Stomach (tissue), 4 donors: ENCODE results near the gene C17orf78.

Source experiments
- POLR2A ChIP-seq, 4 donors: fragments of 450-650 bp; IDR thresholded peaks; one replicate each; pipeline ENCODE4 v1.6.1; 2016; ENCODE audit warnings: antibody characterized with exemption in 4 of 4, control low read depth in 2 of 4, mild to moderate bottlenecking in 1 of 4, moderate library complexity in 1 of 4
- TF ChIP-seq, protein P1 (sequence below), 7 experiments: fragments of 450-650 bp in 4 of 7; fragments of 200-600 bp in 3 of 7; sonication (generic) in 3 of 7; IDR thresholded peaks; one replicate each; pipeline ENCODE4 v1.5.1; 2016 to 2019; ENCODE audit warnings: antibody characterized with exemption in 7 of 7, control low read depth in 2 of 7, mild to moderate bottlenecking in 1 of 7

DNA sequence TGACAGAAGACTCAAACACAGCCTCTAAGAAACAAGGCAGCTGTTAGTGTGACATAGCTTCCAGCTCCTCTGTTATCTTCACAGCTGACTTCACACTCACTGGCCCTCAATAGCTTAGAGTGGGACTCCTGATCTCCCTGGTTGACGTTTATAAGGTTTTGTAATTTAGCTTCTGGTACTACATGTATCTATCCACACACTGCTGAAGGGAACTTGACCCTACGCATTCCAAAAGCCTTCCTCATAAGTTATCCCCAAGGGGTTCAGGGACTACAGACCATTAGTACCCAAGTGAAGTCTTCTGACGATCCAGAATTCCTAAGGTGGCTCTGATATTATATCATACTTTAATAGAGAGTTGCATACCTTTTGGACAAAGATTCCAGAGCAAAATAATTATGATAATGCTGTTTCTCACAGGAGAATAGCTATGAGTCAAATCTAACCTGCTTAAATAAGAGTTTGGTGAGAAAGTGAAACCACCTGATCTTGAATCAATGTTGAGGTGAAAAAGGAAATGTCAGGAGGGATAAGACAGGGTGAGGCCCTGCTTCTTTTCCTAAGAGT, 16.3 kb downstream of the C17orf78 start:
- TF ChIP-seq, protein P1, sequence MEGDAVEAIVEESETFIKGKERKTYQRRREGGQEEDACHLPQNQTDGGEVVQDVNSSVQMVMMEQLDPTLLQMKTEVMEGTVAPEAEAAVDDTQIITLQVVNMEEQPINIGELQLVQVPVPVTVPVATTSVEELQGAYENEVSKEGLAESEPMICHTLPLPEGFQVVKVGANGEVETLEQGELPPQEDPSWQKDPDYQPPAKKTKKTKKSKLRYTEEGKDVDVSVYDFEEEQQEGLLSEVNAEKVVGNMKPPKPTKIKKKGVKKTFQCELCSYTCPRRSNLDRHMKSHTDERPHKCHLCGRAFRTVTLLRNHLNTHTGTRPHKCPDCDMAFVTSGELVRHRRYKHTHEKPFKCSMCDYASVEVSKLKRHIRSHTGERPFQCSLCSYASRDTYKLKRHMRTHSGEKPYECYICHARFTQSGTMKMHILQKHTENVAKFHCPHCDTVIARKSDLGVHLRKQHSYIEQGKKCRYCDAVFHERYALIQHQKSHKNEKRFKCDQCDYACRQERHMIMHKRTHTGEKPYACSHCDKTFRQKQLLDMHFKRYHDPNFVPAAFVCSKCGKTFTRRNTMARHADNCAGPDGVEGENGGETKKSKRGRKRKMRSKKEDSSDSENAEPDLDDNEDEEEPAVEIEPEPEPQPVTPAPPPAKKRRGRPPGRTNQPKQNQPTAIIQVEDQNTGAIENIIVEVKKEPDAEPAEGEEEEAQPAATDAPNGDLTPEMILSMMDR (IDR thresholded peaks at IDR 0.05), result no peak
- TF ChIP-seq POLR2A (IDR thresholded peaks at IDR 0.05), result no peak
